ENCODE data around the gene TSR1.
A peak's percentile ranks its signal among the peaks of the same experiment; 100 is the strongest.

TSR1 gene

GRCh38 chr17:2344528-2344927 lies 8.3 kb upstream of the TSR1 start:
- no peak for TF ChIP-seq CTCF (IDR thresholded peaks at IDR 0.05; ENCODE audit: insufficient read depth, low read depth, low read length, missing control alignments)
- no peak overlapping the region for H3K4me3 ChIP-seq (ENCODE audit: low read depth, low read length)
- no peak for DNase-seq (ENCODE audit: low read depth)

GRCh38 chr17:2343421-2343820 lies 7.2 kb upstream of the TSR1 start:
- H3K4me3 ChIP-seq (ENCODE audit: low read depth, low read length) = no peak overlapping the region
- DNase-seq (ENCODE audit: low read depth) = no peak
- no peak for TF ChIP-seq CTCF (IDR thresholded peaks at IDR 0.05; ENCODE audit: insufficient read depth, low read depth, low read length, missing control alignments)

- peak overlapping the region; percentile 89 for H3K4me3 ChIP-seq (ENCODE audit: low read depth, low read length)
- TF ChIP-seq CTCF (IDR thresholded peaks at IDR 0.05; ENCODE audit: insufficient read depth, low read depth, low read length, missing control alignments) = no peak
- no peak for DNase-seq (ENCODE audit: low read depth)
Observed at GRCh38 chr17:2338315-2338657, 2.0 kb upstream of the TSR1 start.

GRCh38 chr17:2337544-2338314 lies 1.5 kb upstream of the TSR1 start:
- no peak for TF ChIP-seq CTCF (IDR thresholded peaks at IDR 0.05; ENCODE audit: insufficient read depth, low read depth, low read length, missing control alignments)
- peak; percentile 54 for DNase-seq (ENCODE audit: low read depth)
- H3K4me3 ChIP-seq (ENCODE audit: low read depth, low read length) = peak overlapping the region; percentile 89

GRCh38 chr17:2336852-2337543 lies 741 bp upstream of the TSR1 start, which contains the start of gene SGSM2:
Gene SGSM2, plus strand, starts transcription at chr17:2337501. Its CDS starts 188 bp downstream, at chr17:2337689.
- peak within 1 kb of the TSS; percentile 89 for H3K4me3 ChIP-seq (ENCODE audit: low read depth, low read length)
- TF ChIP-seq CTCF (IDR thresholded peaks at IDR 0.05; ENCODE audit: insufficient read depth, low read depth, low read length, missing control alignments) = no peak
- DNase-seq (ENCODE audit: low read depth) = peak; percentile 75

- DNase-seq (ENCODE audit: low read depth) = no peak
- no peak for TF ChIP-seq CTCF (IDR thresholded peaks at IDR 0.05; ENCODE audit: insufficient read depth, low read depth, low read length, missing control alignments)
- peak overlapping the region; percentile 89 for H3K4me3 ChIP-seq (ENCODE audit: low read depth, low read length)
Observed at GRCh38 chr17:2335726-2336214, 487 bp downstream of the TSR1 start.

All from GM12865 (cell line).